H9 (cell line): Measurements from ENCODE around the gene LEMD1. TPM values are rescaled to one million over a fixed set of nuclear protein-coding genes. Genes with fewer than 3 reads are reported as not detected.

Source experiments
- DNase-seq: peaks from one replicate; pipeline ENCODE4 v3.0.0-alpha.2; 2017
- H2AFZ ChIP-seq: one replicate; pipeline ENCODE4 v1.6.1; 2013; ENCODE audit warnings: mild to moderate bottlenecking, low read length, control low read depth, moderate library complexity
- H2AK5ac ChIP-seq: 2 replicates; pipeline ENCODE4 v1.6.1; 2013; ENCODE audit warnings: low read length, control low read depth, mixed read lengths; ENCODE audit not compliant: insufficient read length
- H2BK120ac ChIP-seq: one replicate; pipeline ENCODE4 v1.6.1; 2013; ENCODE audit warnings: low read depth, mild to moderate bottlenecking, low read length, control low read depth, inconsistent platforms; ENCODE audit not compliant: poor library complexity, severe bottlenecking
- H2BK12ac ChIP-seq: 2 replicates; pipeline ENCODE4 v1.6.1; 2013; ENCODE audit warnings: low read length, control low read depth, mixed read lengths, low read depth; ENCODE audit not compliant: insufficient read length
- H2BK15ac ChIP-seq: 2 replicates; pipeline ENCODE4 v1.6.1; 2013; ENCODE audit warnings: low read depth, low read length, control low read depth
- H2BK20ac ChIP-seq: one replicate; pipeline ENCODE4 v1.6.1; 2013; ENCODE audit warnings: low read depth, mild to moderate bottlenecking, low read length, control low read depth, inconsistent platforms; ENCODE audit not compliant: poor library complexity, severe bottlenecking
- H2BK5ac ChIP-seq: 2 replicates; pipeline ENCODE4 v1.6.1; 2013; ENCODE audit warnings: low read length, control low read depth, mixed read lengths; ENCODE audit not compliant: insufficient read length
- H3K14ac ChIP-seq: 2 replicates; pipeline ENCODE4 v1.6.1; 2013; ENCODE audit warnings: low read length, control low read depth; ENCODE audit not compliant: insufficient read depth
- H3K18ac ChIP-seq: 2 replicates; pipeline ENCODE4 v1.6.1; 2013; ENCODE audit warnings: low read depth, mild to moderate bottlenecking, mixed read lengths, low read length, control low read depth; ENCODE audit not compliant: insufficient read length
- H3K23ac ChIP-seq: 2 replicates; pipeline ENCODE4 v1.6.1; 2013; ENCODE audit warnings: low read length, control low read depth, mixed read lengths, low read depth; ENCODE audit not compliant: insufficient read length
- H3K23me2 ChIP-seq: 2 replicates; pipeline ENCODE4 v1.6.1; 2013; ENCODE audit warnings: low read depth, mild to moderate bottlenecking, mixed read lengths, low read length, control low read depth; ENCODE audit not compliant: insufficient read length, poor library complexity, severe bottlenecking
- H3K27ac ChIP-seq: 2 replicates; pipeline ENCODE4 v1.5.1; 2013; ENCODE audit warnings: low read length, control low read depth, mixed read lengths, low read depth; ENCODE audit not compliant: insufficient read length
- H3K27me3 ChIP-seq: 2 replicates; pipeline ENCODE4 v1.6.1; 2013; ENCODE audit warnings: low read length, control low read depth, inconsistent platforms; ENCODE audit not compliant: insufficient read depth
- H3K4ac ChIP-seq: 2 replicates; pipeline ENCODE4 v1.6.1; 2013; ENCODE audit warnings: low read depth, mild to moderate bottlenecking, control low read depth, inconsistent platforms, low read length, moderate library complexity
- H3K4me1 ChIP-seq: 2 replicates; pipeline ENCODE4 v1.6.1; 2013; ENCODE audit warnings: low read length, control low read depth, inconsistent platforms; ENCODE audit not compliant: insufficient read depth
- H3K4me2 ChIP-seq: 2 replicates; pipeline ENCODE4 v1.6.1; 2013; ENCODE audit warnings: low read length, control low read depth, mixed read lengths; ENCODE audit not compliant: insufficient read length, insufficient read depth
- H3K56ac ChIP-seq: 2 replicates; pipeline ENCODE4 v1.6.1; 2013; ENCODE audit warnings: low read depth, mild to moderate bottlenecking, mixed read lengths, low read length, control low read depth; ENCODE audit not compliant: insufficient read length
- H3K79me1 ChIP-seq: 2 replicates; pipeline ENCODE4 v1.6.1; 2013; ENCODE audit warnings: low read depth, mild to moderate bottlenecking, moderate library complexity, low read length, control low read depth, inconsistent platforms; ENCODE audit not compliant: insufficient read depth, poor library complexity, severe bottlenecking
- H3K79me2 ChIP-seq: 2 replicates; pipeline ENCODE4 v1.6.1; 2013; ENCODE audit warnings: low read length, control low read depth, inconsistent platforms; ENCODE audit not compliant: insufficient read depth
- H3K9ac ChIP-seq: 2 replicates; pipeline ENCODE4 v1.6.1; 2013; ENCODE audit warnings: low read length, control low read depth, mixed read lengths; ENCODE audit not compliant: insufficient read length; ENCODE audit errors: extremely low read depth
- H3K9me3 ChIP-seq: one replicate; pipeline ENCODE4 v1.6.1; 2013; ENCODE audit warnings: low read depth, low read length, inconsistent platforms; ENCODE audit not compliant: control insufficient read depth
- H3T11ph ChIP-seq: one replicate; pipeline ENCODE4 v1.6.1; 2013; ENCODE audit warnings: mild to moderate bottlenecking, low read length, control low read depth, inconsistent platforms
- H4K20me1 ChIP-seq: one replicate; pipeline ENCODE4 v1.6.1; 2013; ENCODE audit not compliant: control insufficient read depth, insufficient read length, insufficient read depth
- H4K5ac ChIP-seq: 2 replicates; pipeline ENCODE4 v1.6.1; 2013; ENCODE audit warnings: low read depth, mild to moderate bottlenecking, mixed read lengths, low read length, control low read depth; ENCODE audit not compliant: insufficient read length
- H4K8ac ChIP-seq: replicated peaks from 2 replicates; pipeline ENCODE4 v1.6.1; 2013; ENCODE audit warnings: low read length, control low read depth, mixed read lengths, low read depth; ENCODE audit not compliant: insufficient read length
- H4K91ac ChIP-seq: 2 replicates; pipeline ENCODE4 v1.6.1; 2013; ENCODE audit warnings: low read depth, mild to moderate bottlenecking, moderate library complexity, mixed read lengths, low read length, control low read depth; ENCODE audit not compliant: insufficient read length
- H3K27ac Mint-ChIP-seq, 3 experiments: 2 replicates in 2 of 3; 3 replicates in 1 of 3; pipeline ENCODE4 v1.8.0; 2020 to 2021; ENCODE audit warnings: mixed read lengths in 3 of 3, mild to moderate bottlenecking in 1 of 3, moderate library complexity in 1 of 3
- H3K27me3 Mint-ChIP-seq: 2 replicates; pipeline ENCODE4 v1.8.0; 2021; ENCODE audit warnings: low read depth, mild to moderate bottlenecking, moderate library complexity, mixed read lengths
- H3K36me3 Mint-ChIP-seq, 3 experiments: 2 replicates in 2 of 3; 3 replicates in 1 of 3; pipeline ENCODE4 v1.8.0; 2020 to 2021; ENCODE audit warnings: low read depth in 3 of 3, mixed read lengths in 3 of 3; ENCODE audit not compliant: insufficient read depth in 1 of 3
- H3K4me1 Mint-ChIP-seq, 2 experiments: 2 replicates each; pipeline ENCODE4 v1.8.0; 2020; ENCODE audit warnings: mixed read lengths in 2 of 2
- H3K4me3 Mint-ChIP-seq, 2 experiments: 2 replicates in 1 of 2; 3 replicates in 1 of 2; pipeline ENCODE4 v1.8.0; 2020 to 2021; ENCODE audit warnings: mild to moderate bottlenecking in 2 of 2, mixed read lengths in 2 of 2, moderate library complexity in 1 of 2
- H3K9me3 Mint-ChIP-seq, 2 experiments: 2 replicates in 1 of 2; 3 replicates in 1 of 2; pipeline ENCODE4 v1.8.0; 2020; ENCODE audit warnings: mild to moderate bottlenecking in 2 of 2, mixed read lengths in 2 of 2, moderate library complexity in 1 of 2
- CTCF ChIP-seq: fragments of 200-600 bp; sonication (generic); conservative IDR thresholded peaks from 3 replicates; pipeline ENCODE4 v1.8.0; 2021; ENCODE audit warnings: antibody characterized with exemption, mild to moderate bottlenecking
- WGBS: extraction: QIAGEN DNeasy Blood & Tissue Kit; methylation state at CpG from one replicate; pipeline ENCODE4 v1.1.7; 2013; ENCODE audit warnings: missing lambda C conversion rate, low lambda C conversion rate, mixed read lengths; ENCODE audit not compliant: insufficient read length; ENCODE audit errors: extremely low coverage; 5-methylcytosine and 5-hydroxymethylcytosine counted together
- total RNA-seq: library from RNA; stranded (reverse); gene quantifications from 2 replicates; pipeline ENCODE4 v1.2.1, GENCODE V29; 2021

The LEMD1 gene
- total RNA-seq, 1 experiment from 2014 or later, result 11.8 TPM

GRCh38 chr1:205445646-205445935 is 23.7 kb upstream of the LEMD1 start:
- Histone ChIP-seq H2BK12ac (peak overlapping the region; percentile 31), H3K23me2 (peaks cover 12% of the 10 kb centered on the region), H3K9me3 (no peaks in the 10 kb centered on the region), H2BK120ac (no peak overlapping the region), H3K4ac (no peak overlapping the region), H3K4me1 (peaks cover 60% of the 10 kb centered on the region), H3K79me2 (no peaks in the 10 kb centered on the region), H2BK20ac (no peak overlapping the region), H3K14ac (peak overlapping the region; percentile 21; the same call in 1 of the 2 replicates), H2BK15ac (no peak overlapping the region), H3K27ac (peak overlapping the region; percentile 44), H3K4me2 (peak overlapping the region; percentile 25), H4K20me1 (no peaks in the 10 kb centered on the region), H2AK5ac (no peak overlapping the region), H3K23ac (no peak overlapping the region), H3T11ph (no peak overlapping the region), H2AFZ (no peak overlapping the region), H4K8ac (no peak overlapping the region), H3K56ac (no peak overlapping the region), H4K5ac (no peak overlapping the region), H3K79me1 (no peaks in the 10 kb centered on the region), H2BK5ac (no peak overlapping the region), H3K9ac (no peak overlapping the region), H4K91ac (no peak overlapping the region), H3K27me3 (no peaks in the 10 kb centered on the region; the same call in 1 of the 2 replicates), H3K18ac (peak overlapping the region; percentile 16)
- DNase-seq, result no peak
- no peak for TF ChIP-seq CTCF
- Mint-ChIP-seq H3K27me3 (peaks cover 7% of the 10 kb centered on the region), H3K9me3 (no peaks in the 10 kb centered on the region), H3K36me3 (peaks cover 0 to 24% (median 4%) of the 10 kb centered on the region in 3 experiments; a peak in 4 of 7 replicates), H3K4me3 (peak overlapping the region; percentile 34 to 68; a peak in 4 of 5 replicates), H3K27ac (peak overlapping the region; percentile 93 to 96 (median 94)), H3K4me1 (peaks cover 91 to 94% of the 10 kb centered on the region in 2 experiments)
- no CpG with 5 or more reads among the region's 5 CpGs for WGBS
